Urinary bladder (tissue), 4 donors: ENCODE measurements around the gene MELTF. TPM values are rescaled to one million over a fixed set of nuclear protein-coding genes. Genes with fewer than 3 reads are reported as not detected.

Source experiments
- DNase-seq: peaks from one replicate; pipeline ENCODE4 v3.0.0-alpha.2; 2015; ENCODE audit errors: extremely low spot score
- H3K27ac ChIP-seq: one replicate; pipeline ENCODE4 v1.5.1; 2013; ENCODE audit warnings: low read depth, mild to moderate bottlenecking, moderate library complexity
- H3K36me3 ChIP-seq: one replicate; pipeline ENCODE4 v1.6.1; 2013; ENCODE audit warnings: mild to moderate bottlenecking, moderate library complexity; ENCODE audit not compliant: insufficient read depth
- H3K4me1 ChIP-seq: one replicate; pipeline ENCODE4 v1.6.1; 2013; ENCODE audit warnings: mild to moderate bottlenecking, moderate library complexity; ENCODE audit not compliant: insufficient read depth
- H3K4me3 ChIP-seq: one replicate; pipeline ENCODE4 v1.5.1; 2013; ENCODE audit warnings: low read depth, low read length
- WGBS: extraction: QIAGEN DNeasy Blood & Tissue Kit; methylation state at CpG from one replicate; pipeline ENCODE4 v1.1.7; 2013; 5-methylcytosine and 5-hydroxymethylcytosine counted together
- polyA plus RNA-seq: library from polyadenylated mRNA; stranded (reverse); fragments of 200-250 nt; gene quantifications from one replicate; pipeline ENCODE4 v1.2.3, GENCODE V29; 2013
- total RNA-seq: library from RNA; depleted of rRNA; stranded (reverse); fragments of >200 nt; gene quantifications from one replicate; pipeline ENCODE4 v1.2.3, GENCODE V29; 2014
- donor health status: healthy with polysubstance abuse.
- donor health status: healthy.

The MELTF gene
- total and polyA plus RNA-seq, 2 donors: 4.9 to 8.4 TPM

DNA sequence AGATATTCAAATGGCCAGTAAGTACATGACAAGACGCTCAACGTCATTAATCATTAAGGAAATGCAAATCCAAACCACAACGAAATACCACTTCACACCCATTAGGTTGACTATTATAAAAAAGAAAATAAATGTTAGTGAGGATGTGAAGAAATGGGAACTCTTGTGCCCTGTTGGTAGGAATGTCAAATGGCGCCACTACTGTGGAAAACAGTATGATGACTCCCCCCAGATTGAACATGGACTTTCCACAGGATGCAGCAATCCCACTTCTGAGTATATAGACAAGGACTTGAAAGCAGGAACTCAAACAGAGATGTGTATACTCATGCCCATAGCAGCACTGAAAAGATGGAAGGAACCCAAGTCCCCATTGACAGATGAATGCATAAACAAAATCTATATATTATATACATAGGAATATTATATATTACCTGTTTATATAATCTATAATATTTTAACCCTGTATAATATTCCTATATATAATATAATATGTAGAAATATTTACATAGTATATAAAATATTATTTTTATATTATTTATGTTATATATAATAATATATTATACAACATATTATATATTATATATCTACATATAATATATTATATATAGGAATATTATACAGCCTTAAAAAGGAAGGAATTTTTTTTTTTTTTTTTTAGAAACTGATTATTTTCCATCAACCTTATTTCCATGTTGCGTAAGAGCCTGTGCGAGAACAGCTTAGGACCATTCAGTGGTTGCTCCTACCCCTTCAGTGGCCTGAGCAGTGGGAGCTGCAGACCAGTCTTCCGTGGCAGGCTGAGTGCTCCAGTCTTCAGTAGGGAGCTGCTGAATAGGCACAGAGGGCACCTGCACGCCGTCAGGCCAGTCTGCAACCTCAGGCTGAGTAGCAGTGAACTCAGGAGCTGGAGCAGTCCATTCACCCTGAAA lies 43.4 kb downstream of the MELTF start:
- Histone ChIP-seq H3K4me3 (no peak overlapping the region), H3K27ac (no peak overlapping the region), H3K36me3 (no peaks in the 10 kb centered on the region), H3K4me1 (no peaks in the 10 kb centered on the region)
- 95% methylated on average over 9 of the region's 9 CpGs for WGBS
- DNase-seq: no peak

GRCh38 chr3:196985298-196985697 lies 44.3 kb downstream of the MELTF start:
- 62% methylated on average over 6 of the region's 6 CpGs for WGBS
- Histone ChIP-seq H3K27ac (no peak overlapping the region), H3K4me1 (no peaks in the 10 kb centered on the region), H3K36me3 (no peaks in the 10 kb centered on the region), H3K4me3 (no peak overlapping the region)
- DNase-seq: no peak

DNA sequence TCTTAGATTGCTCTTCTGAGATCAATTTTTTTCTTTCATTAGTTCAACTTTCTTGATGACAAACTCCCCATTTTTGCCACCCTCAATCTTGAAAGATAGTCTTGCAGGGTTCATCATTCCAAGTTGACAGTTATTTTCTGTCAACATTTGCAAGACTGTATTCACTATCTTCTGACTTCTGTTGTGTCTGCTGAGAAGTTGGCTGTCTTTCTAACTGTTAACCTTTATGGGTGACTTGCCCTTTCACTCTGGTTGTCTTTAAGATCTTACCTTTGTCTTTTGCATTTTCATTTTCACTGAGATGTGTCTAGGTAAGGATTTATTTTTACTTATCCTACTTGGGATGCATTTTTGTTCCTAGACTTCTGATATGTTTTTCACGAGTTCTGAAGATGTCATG lies 46.4 kb downstream of the MELTF start:
- H3K4me3 ChIP-seq: no peak overlapping the region
- no peaks in the 10 kb centered on the region for H3K36me3 ChIP-seq
- 55% methylated on average over 1 of the region's 1 CpG for WGBS
- DNase-seq: no peak
- no peak overlapping the region for H3K27ac ChIP-seq
- H3K4me1 ChIP-seq: no peaks in the 10 kb centered on the region

- 92% methylated on average over 13 of the region's 13 CpGs for WGBS
- DNase-seq: no peak
- H3K27ac ChIP-seq: no peak overlapping the region
- no peak overlapping the region for H3K4me3 ChIP-seq
- no peaks in the 10 kb centered on the region for H3K36me3 ChIP-seq
- no peaks in the 10 kb centered on the region for H3K4me1 ChIP-seq
Measured at GRCh38 chr3:196981657-196982056, 48.0 kb downstream of the MELTF start.

- WGBS: 80% methylated on average over 10 of the region's 10 CpGs
- H3K4me3 ChIP-seq: no peak overlapping the region
- H3K36me3 ChIP-seq: no peaks in the 10 kb centered on the region
- DNase-seq: no peak
- H3K4me1 ChIP-seq: no peaks in the 10 kb centered on the region
- no peak overlapping the region for H3K27ac ChIP-seq
Measured at GRCh38 chr3:196979545-196979944, 50.1 kb downstream of the MELTF start.

DNA sequence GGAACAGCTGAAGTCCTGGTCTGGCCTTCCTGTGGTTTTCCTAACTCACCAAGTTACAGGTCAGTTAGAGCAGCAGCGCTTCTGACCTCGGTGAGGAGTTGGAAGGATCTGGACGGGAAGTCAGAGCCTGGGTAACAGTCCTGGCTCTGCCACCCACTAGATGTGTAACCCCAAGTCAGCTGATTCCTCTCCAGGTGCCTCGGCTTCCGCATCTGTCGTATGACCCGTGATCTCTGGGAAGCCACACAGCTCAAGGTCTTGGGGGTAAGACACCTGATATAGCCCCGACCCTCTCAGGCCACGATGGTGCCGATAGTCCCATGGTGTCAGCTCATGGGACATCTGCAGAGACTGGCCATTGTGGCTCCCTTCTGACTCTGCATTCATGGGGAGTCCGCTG lies 52.7 kb downstream of the MELTF start:
- H3K4me1 ChIP-seq: no peaks in the 10 kb centered on the region
- no peak overlapping the region for H3K4me3 ChIP-seq
- no peaks in the 10 kb centered on the region for H3K36me3 ChIP-seq
- no peak overlapping the region for H3K27ac ChIP-seq
- no peak for DNase-seq
- 77% methylated on average over 11 of the region's 11 CpGs for WGBS

GRCh38 chr3:196975349-196975748 lies 54.3 kb downstream of the MELTF start:
- Histone ChIP-seq H3K36me3 (no peaks in the 10 kb centered on the region), H3K4me3 (no peak overlapping the region), H3K27ac (no peak overlapping the region), H3K4me1 (no peaks in the 10 kb centered on the region)
- no peak for DNase-seq
- 54% methylated on average over 4 of the region's 4 CpGs for WGBS

- 72% methylated on average over 5 of the region's 5 CpGs for WGBS
- no peak overlapping the region for H3K4me3 ChIP-seq
- no peak for DNase-seq
- no peak overlapping the region for H3K27ac ChIP-seq
- H3K36me3 ChIP-seq: no peaks in the 10 kb centered on the region
- H3K4me1 ChIP-seq: no peaks in the 10 kb centered on the region
Measured at GRCh38 chr3:196974661-196975060, 55.0 kb downstream of the MELTF start.

DNA sequence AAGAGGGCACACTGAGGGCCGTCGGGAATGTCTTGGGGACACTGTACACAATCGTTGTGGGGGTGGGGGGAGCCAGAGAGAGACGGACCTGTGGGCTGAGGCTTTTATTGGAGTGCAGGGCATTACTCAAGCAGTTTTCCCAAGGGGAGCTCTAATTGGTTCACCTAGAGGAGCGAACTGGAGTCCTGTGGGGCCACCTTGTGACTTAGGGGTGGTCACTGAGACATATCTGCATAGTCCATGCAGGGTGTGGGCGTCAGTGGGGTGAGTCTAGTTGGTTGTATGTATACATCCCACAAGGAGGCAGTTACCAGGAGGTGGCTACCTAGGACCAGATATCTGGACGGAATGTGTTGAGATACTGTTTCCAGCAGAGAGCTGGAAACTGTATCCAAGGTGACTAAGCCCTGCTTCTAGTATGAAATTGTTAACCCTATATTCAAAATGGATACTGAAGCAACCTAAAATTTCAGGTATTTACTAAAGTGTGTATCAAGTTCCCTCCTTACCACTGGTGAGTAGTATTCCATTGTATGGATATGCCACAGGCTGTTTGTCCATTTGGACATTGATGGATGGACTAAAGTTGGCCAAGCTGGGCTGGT lies 58.4 kb downstream of the MELTF start:
- no peak for DNase-seq
- 72% methylated on average over 7 of the region's 7 CpGs for WGBS
- Histone ChIP-seq H3K4me3 (no peak overlapping the region), H3K36me3 (no peaks in the 10 kb centered on the region), H3K4me1 (no peaks in the 10 kb centered on the region), H3K27ac (no peak overlapping the region)

DNA sequence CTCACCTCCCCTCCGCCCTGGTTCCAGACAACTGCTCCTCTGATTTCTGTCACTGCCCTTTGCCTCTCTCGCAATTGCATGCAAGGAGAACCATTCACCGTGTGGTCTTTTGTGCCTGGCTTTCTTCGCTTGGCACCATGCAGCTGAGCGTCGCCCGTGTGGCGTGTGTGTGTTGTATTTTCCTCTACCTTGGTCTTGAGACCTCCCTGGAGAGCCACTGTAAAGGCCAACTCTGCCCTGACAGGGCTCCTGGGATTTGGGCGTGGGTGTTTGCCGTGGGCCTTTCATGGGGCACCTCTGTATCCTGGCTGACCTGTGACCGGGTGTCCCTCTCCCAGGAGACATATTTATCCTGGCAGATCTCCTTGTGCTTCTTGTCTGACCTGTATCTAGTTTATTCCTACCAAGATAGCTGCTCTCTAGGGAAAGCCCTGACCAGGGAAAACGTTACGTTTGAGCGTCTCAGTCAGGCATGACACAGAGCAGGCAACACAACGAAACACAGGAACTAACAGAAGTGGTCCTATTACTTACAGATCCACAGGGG lies 59.0 kb downstream of the MELTF start:
- Histone ChIP-seq H3K27ac (no peak overlapping the region), H3K4me3 (no peak overlapping the region), H3K36me3 (no peaks in the 10 kb centered on the region), H3K4me1 (no peaks in the 10 kb centered on the region)
- no peak for DNase-seq
- 82% methylated on average over 15 of the region's 15 CpGs for WGBS

DNA sequence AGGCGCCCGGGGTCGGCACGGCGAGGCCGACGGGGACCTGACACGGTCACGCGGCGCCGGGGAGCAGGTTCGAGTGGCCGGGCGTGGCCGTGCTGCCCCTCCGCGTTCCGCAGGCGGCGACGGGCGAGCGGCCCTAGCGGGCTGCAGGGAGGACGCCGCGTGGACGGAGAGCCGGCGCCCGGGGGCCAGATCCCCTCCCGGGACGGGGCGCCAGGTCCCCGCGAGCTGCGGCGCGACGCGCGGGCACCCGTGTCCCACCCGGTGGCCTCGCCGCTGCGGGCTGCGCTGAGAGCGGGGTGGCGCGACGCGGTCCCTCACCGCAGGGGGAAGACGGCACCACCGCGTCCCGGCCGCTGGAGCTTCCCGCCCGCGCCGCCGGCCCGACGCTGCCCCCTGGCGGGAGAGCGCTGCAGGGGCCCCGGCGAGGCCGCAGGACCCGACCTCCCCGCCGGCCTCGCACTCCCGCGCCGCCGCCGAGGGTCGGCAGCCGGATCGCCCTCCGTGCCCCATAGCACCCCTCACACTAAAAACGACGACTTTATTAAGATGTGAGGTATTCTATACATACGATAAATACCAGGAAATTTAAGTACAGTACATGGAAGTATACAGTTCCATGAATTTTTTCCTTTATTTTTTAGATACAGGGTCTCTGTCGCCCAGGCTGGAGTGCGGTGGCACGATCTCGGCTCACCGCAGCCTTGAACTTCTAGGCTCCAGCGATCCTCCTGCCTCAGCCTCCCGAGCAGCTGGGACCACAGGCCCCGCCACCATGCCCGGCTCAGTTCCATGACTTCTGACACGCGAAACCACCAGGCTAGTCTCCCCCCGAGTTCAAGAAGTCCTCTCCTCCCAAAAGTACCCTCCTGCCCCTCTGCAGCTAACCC lies 59.7 kb downstream of the MELTF start:
- Histone ChIP-seq H3K4me1 (no peaks in the 10 kb centered on the region), H3K27ac (peak overlapping the region; percentile 38), H3K36me3 (no peaks in the 10 kb centered on the region), H3K4me3 (peak overlapping the region; percentile 76)
- DNase-seq: no peak
- WGBS: 9% methylated on average over 100 of the region's 100 CpGs

DNA sequence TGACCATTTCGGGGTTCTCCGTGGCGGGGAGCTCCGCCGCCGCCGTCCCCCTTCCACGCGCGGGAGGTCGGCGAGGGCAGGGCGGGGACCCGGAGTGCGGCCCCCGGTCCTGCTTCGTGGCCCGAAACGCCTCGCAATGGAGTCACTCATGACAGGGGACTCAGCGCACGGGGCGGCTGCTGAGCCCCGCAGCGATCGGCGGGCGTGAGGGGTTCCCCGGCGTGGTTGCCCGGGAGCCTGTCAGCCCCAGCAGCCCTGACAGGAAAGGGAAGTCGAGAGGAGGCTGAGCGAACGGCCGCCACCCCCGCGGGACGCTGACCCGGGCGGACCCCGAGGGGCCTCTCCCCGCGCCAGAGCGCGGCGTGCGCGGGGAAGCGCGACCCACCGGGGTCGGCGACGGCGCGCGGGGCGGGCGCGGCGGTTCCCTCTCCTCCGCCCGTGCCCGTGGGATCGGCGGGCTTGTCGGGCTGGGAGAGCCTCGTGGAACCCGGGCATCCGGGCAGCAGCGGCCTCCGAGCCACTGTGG lies 60.4 kb downstream of the MELTF start:
- Histone ChIP-seq H3K27ac (peak overlapping the region; percentile 38), H3K36me3 (no peaks in the 10 kb centered on the region), H3K4me3 (peak overlapping the region; percentile 76), H3K4me1 (no peaks in the 10 kb centered on the region)
- no peak for DNase-seq
- WGBS: under 1% methylated on average over 72 of the region's 72 CpGs
